Measurements from ENCODE around the gene SNCG. TPM values are rescaled to one million over a fixed set of nuclear protein-coding genes. Genes with fewer than 3 reads are reported as not detected.
"Not testable (repeated sequence)": the region's sequence is repeated elsewhere in the genome, so short reads cannot be mapped to it uniquely, and the experiment has no call there.

Gene SNCG
- total RNA-seq, 3 donors from 2014 or later = 52.1 to 255 (median 53.7) TPM

DNA sequence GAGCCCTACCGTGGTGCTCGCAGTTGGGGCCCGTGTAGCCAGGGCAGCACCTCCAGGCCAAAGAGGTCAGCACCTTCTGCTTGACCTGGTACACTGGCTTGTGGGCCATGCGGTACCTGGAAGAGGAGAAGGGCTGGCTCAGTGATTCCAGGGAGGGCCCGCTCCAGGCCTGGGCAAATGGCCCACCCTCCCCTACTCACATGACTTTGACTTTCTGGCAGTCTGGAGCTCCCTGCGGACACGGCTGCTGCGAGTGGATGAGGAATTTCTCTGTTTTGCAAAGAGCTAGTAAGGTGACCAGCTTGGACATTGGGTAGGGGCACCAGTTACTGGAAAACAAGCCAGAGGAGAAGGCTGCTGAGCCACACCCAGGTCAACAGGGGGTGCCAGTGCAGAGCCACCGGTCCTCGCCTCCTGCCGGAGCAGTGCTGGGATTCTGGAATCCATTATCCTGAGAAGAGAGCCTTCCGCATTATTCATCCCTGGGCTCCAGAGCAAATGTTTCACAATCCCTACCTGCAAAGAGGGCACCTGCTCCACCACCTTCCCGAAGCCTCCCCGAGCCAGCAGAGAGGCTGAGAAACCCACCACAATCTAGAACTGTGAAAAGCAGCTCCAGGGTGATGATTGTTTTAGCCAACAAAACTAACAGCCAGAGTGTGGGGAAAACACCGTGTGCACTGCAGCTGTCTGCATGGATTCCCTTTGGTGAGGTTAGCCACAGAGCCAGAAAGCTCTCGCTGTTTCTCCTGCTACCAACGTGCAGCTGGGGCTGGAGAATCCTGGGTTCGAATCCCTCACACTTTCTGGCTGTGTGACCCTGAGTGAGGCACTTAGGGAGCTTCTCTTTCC, 12.8 kb upstream of the SNCG start:
- peak in 1 of 2 donors; percentile 16 for DNase-seq (ENCODE audit: low spot score in 2 of 2)
- TF ChIP-seq, protein P1, sequence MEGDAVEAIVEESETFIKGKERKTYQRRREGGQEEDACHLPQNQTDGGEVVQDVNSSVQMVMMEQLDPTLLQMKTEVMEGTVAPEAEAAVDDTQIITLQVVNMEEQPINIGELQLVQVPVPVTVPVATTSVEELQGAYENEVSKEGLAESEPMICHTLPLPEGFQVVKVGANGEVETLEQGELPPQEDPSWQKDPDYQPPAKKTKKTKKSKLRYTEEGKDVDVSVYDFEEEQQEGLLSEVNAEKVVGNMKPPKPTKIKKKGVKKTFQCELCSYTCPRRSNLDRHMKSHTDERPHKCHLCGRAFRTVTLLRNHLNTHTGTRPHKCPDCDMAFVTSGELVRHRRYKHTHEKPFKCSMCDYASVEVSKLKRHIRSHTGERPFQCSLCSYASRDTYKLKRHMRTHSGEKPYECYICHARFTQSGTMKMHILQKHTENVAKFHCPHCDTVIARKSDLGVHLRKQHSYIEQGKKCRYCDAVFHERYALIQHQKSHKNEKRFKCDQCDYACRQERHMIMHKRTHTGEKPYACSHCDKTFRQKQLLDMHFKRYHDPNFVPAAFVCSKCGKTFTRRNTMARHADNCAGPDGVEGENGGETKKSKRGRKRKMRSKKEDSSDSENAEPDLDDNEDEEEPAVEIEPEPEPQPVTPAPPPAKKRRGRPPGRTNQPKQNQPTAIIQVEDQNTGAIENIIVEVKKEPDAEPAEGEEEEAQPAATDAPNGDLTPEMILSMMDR (IDR thresholded peaks at IDR 0.05) = peak in 1 of 3 donors; percentile 16
- TF ChIP-seq POLR2AphosphoS5 (IDR thresholded peaks at IDR 0.05) = no peak
- Histone ChIP-seq H3K4me3 (no peak overlapping the region), H3K27ac (peak overlapping the region in 1 of 2 donors; percentile 28), H3K4me1 (peaks cover 0 to 6% of the 10 kb centered on the region in 2 donors), H3K36me3 (no peaks in the 10 kb centered on the region), H3K9me3 (no peaks in the 10 kb centered on the region), H3K27me3 (no peaks in the 10 kb centered on the region)
- intact Hi-C loops (cut with DNase I; ENCODE audit: low total_unique reads) = no loop called here

DNA sequence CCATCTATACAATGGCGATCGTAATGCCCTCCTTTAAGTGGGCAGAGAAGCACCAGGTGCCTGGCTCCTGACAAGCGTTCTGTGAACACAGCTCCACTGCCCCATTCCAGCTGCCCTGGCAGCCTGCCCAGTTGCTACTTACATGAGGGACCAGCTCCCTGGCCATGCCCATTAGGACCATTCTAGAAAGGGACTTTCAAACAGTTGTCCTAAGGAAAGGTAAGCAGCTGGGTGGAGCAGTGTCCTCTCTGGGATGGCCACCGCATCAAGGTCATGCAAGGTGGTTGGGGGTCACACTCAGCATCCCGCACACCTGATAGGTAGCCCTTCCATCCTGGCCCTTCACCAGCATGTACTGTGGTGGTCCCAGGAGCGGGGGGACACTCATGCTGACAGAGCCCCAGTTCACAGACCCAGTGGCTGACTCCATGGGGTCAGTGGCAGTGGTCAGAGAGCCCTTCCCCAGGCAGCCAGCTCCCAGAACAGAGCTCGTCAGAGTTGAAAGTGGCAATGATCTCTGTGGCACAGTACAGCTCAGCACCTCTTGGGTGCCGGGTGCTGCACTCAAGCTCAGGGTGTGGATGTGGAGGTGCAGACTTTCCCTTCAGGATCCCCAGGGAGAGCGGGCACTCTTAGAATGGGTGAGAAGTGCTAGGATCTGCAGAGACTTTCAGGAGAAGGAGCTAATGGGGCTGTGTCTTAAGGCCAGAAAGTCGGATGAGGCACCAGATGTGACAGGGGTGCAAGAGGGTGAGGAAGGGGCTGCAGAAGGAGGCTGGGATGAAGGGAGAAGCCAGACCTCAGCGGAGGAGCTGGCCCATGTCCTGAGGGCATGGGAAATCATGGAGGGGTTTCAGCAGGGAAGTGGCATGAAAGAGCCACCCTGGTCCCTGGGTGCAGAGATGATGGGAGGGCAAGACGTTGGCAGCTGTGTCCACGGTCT, 11.9 kb upstream of the SNCG start:
- no peak overlapping the region for H3K27ac ChIP-seq
- no peaks in the 10 kb centered on the region for H3K9me3 ChIP-seq
- no peak for TF ChIP-seq POLR2A (IDR thresholded peaks at IDR 0.05)
- TF ChIP-seq, protein P1 (IDR thresholded peaks at IDR 0.05) = no peak
- no peak for TF ChIP-seq POLR2AphosphoS5 (IDR thresholded peaks at IDR 0.05)
- intact Hi-C loops (cut with DNase I; ENCODE audit: low total_unique reads) = no loop called here
- H3K4me3 ChIP-seq = no peak overlapping the region
- H3K36me3 ChIP-seq = no peaks in the 10 kb centered on the region
- H3K27me3 ChIP-seq = no peaks in the 10 kb centered on the region
- H3K4me1 ChIP-seq = peaks cover 0 to 6% of the 10 kb centered on the region in 2 donors
- DNase-seq (ENCODE audit: low spot score in 2 of 2) = peak; percentile 14 to 17

GRCh38 chr10:86947806-86948205, 10.6 kb upstream of the SNCG start:
- H3K4me3 ChIP-seq; DNase-seq (ENCODE audit: low spot score in 2 of 2); H3K36me3 ChIP-seq; H3K27me3 ChIP-seq; H3K4me1 ChIP-seq; intact Hi-C loops (cut with DNase I; ENCODE audit: low total_unique reads); H3K9me3 ChIP-seq; H3K27ac ChIP-seq: not testable (repeated sequence)

GRCh38 chr10:86950349-86950748, 8.1 kb upstream of the SNCG start:
- no peak overlapping the region for H3K4me3 ChIP-seq
- H3K36me3 ChIP-seq = no peaks in the 10 kb centered on the region
- no peak overlapping the region for H3K27ac ChIP-seq
- peaks cover 0 to 4% of the 10 kb centered on the region in 2 donors for H3K9me3 ChIP-seq
- TF ChIP-seq POLR2AphosphoS5 (IDR thresholded peaks at IDR 0.05) = no peak
- TF ChIP-seq, protein P1 (IDR thresholded peaks at IDR 0.05) = no peak
- TF ChIP-seq POLR2A (IDR thresholded peaks at IDR 0.05) = no peak
- no peaks in the 10 kb centered on the region for H3K27me3 ChIP-seq
- intact Hi-C loops (cut with DNase I; ENCODE audit: low total_unique reads) = no loop called here
- peaks cover 0 to 13% of the 10 kb centered on the region in 2 donors for H3K4me1 ChIP-seq
- no peak for DNase-seq (ENCODE audit: low spot score in 2 of 2)

- peaks cover 0 to 9% of the 10 kb centered on the region in 2 donors for H3K4me1 ChIP-seq
- no peak overlapping the region for H3K27ac ChIP-seq
These were observed 7.1 kb upstream of the SNCG start for GRCh38 chr10:86951184-86951761.

More at GRCh38 chr10:86951184-86951761, 7.1 kb upstream of the SNCG start:
- Histone ChIP-seq H3K9me3 (peaks cover 0 to 4% of the 10 kb centered on the region in 2 donors), H3K27me3 (no peaks in the 10 kb centered on the region), H3K36me3 (no peaks in the 10 kb centered on the region), H3K4me3 (no peak overlapping the region)
- DNase-seq (ENCODE audit: low spot score in 2 of 2) = peak in 1 of 2 donors; percentile 30
- intact Hi-C loops (cut with DNase I; ENCODE audit: low total_unique reads) = no loop called here
- TF ChIP-seq POLR2A (IDR thresholded peaks at IDR 0.05) (no peak), POLR2AphosphoS5 (IDR thresholded peaks at IDR 0.05) (no peak)
- TF ChIP-seq, protein P1 (IDR thresholded peaks at IDR 0.05) = no peak

All from breast epithelium (tissue), 4 donors.